Trophoblast cell (in vitro differentiated cells and primary cell): ENCODE measurements around the gene REV3L.

Source experiments
- DNase-seq, 2 donors: peaks; one replicate each; pipeline ENCODE4 v3.0.0-alpha.2; 2016
- H2AFZ ChIP-seq: 2 replicates; pipeline ENCODE4 v1.6.1; 2013; ENCODE audit warnings: low read length, moderate library complexity, mild to moderate bottlenecking; ENCODE audit not compliant: insufficient read depth, poor library complexity
- H2AK5ac ChIP-seq: 2 replicates; pipeline ENCODE4 v1.6.1; 2013; ENCODE audit warnings: mild to moderate bottlenecking, low read length
- H2BK120ac ChIP-seq: 2 replicates; pipeline ENCODE4 v1.6.1; 2013; ENCODE audit warnings: low read length, mild to moderate bottlenecking, moderate library complexity; ENCODE audit not compliant: insufficient read depth, poor library complexity
- H2BK12ac ChIP-seq: 2 replicates; pipeline ENCODE4 v1.6.1; 2013; ENCODE audit warnings: mild to moderate bottlenecking, low read length, moderate library complexity
- H2BK5ac ChIP-seq: 2 replicates; pipeline ENCODE4 v1.6.1; 2013; ENCODE audit warnings: low read length, low read depth, moderate library complexity, mild to moderate bottlenecking; ENCODE audit not compliant: poor library complexity
- H3K14ac ChIP-seq: 2 replicates; pipeline ENCODE4 v1.6.1; 2013; ENCODE audit warnings: mild to moderate bottlenecking, low read length
- H3K18ac ChIP-seq: 2 replicates; pipeline ENCODE4 v1.6.1; 2013; ENCODE audit warnings: mild to moderate bottlenecking, low read length
- H3K23ac ChIP-seq: 2 replicates; pipeline ENCODE4 v1.6.1; 2013; ENCODE audit warnings: low read length
- H3K27ac ChIP-seq: 2 replicates; pipeline ENCODE4 v1.5.1; 2013; ENCODE audit warnings: low read depth, mild to moderate bottlenecking, inconsistent platforms, low read length, moderate library complexity
- H3K27me3 ChIP-seq: 2 replicates; pipeline ENCODE4 v1.6.1; 2013; ENCODE audit warnings: inconsistent platforms, mild to moderate bottlenecking, low read length, moderate library complexity; ENCODE audit not compliant: insufficient read depth
- H3K36me3 ChIP-seq, 2 experiments: 1 replicate in 1 of 2; 2 replicates in 1 of 2; pipeline ENCODE4 v1.6.1; 2013; ENCODE audit warnings: low read length in 2 of 2, mild to moderate bottlenecking in 2 of 2, moderate library complexity in 1 of 2; ENCODE audit not compliant: insufficient read depth in 2 of 2, control insufficient read depth in 1 of 2
- H3K4ac ChIP-seq: 2 replicates; pipeline ENCODE4 v1.6.1; 2013; ENCODE audit warnings: low read depth, mild to moderate bottlenecking, low read length, moderate library complexity
- H3K4me1 ChIP-seq, 2 experiments: 1 replicate in 1 of 2; 2 replicates in 1 of 2; pipeline ENCODE4 v1.6.1; 2013; ENCODE audit warnings: low read length in 2 of 2, mild to moderate bottlenecking in 2 of 2, moderate library complexity in 1 of 2; ENCODE audit not compliant: insufficient read depth in 2 of 2, control insufficient read depth in 1 of 2
- H3K4me2 ChIP-seq: 2 replicates; pipeline ENCODE4 v1.6.1; 2013; ENCODE audit warnings: inconsistent platforms, mild to moderate bottlenecking, low read length, moderate library complexity
- H3K4me3 ChIP-seq: 2 replicates; pipeline ENCODE4 v1.5.1; 2013; ENCODE audit warnings: mild to moderate bottlenecking, low read depth, low read length, inconsistent platforms
- H3K79me1 ChIP-seq: one replicate; pipeline ENCODE4 v1.6.1; 2013; ENCODE audit warnings: low read length
- H3K79me2 ChIP-seq: 2 replicates; pipeline ENCODE4 v1.6.1; 2013; ENCODE audit warnings: low read length, mild to moderate bottlenecking; ENCODE audit not compliant: control insufficient read depth, insufficient read depth, poor library complexity
- H3K9ac ChIP-seq: 2 replicates; pipeline ENCODE4 v1.6.1; 2013; ENCODE audit warnings: mild to moderate bottlenecking, low read length
- H3K9me3 ChIP-seq: 2 replicates; pipeline ENCODE4 v1.6.1; 2013; ENCODE audit warnings: low read depth, mild to moderate bottlenecking, control low read depth, inconsistent platforms, low read length; ENCODE audit not compliant: insufficient read depth
- H4K12ac ChIP-seq: 2 replicates; pipeline ENCODE4 v1.6.1; 2013; ENCODE audit warnings: low read depth, mild to moderate bottlenecking, low read length, moderate library complexity
- H4K8ac ChIP-seq: 2 replicates; pipeline ENCODE4 v1.6.1; 2013; ENCODE audit warnings: low read depth, mild to moderate bottlenecking, low read length, moderate library complexity
- H4K91ac ChIP-seq: one replicate; pipeline ENCODE4 v1.6.1; 2013; ENCODE audit warnings: low read depth, mild to moderate bottlenecking, low read length, moderate library complexity
- WGBS: extraction: QIAGEN DNeasy Blood & Tissue Kit; methylation state at CpG from one replicate; pipeline ENCODE4 v1.1.7; 2013; ENCODE audit warnings: missing lambda C conversion rate; ENCODE audit not compliant: insufficient read length, insufficient coverage; ENCODE audit errors: extremely low coverage; 5-methylcytosine and 5-hydroxymethylcytosine counted together

Gene REV3L

GRCh38 chr6:111429571-111429970, 53.4 kb downstream of the REV3L start:
- no peaks in the 10 kb centered on the region for H3K9me3 ChIP-seq
- no peak overlapping the region for H3K9ac ChIP-seq
- no peak overlapping the region for H4K91ac ChIP-seq
- no peak overlapping the region for H2AK5ac ChIP-seq
- no peak overlapping the region for H2BK120ac ChIP-seq
- WGBS = no CpG with 5 or more reads among the region's 19 CpGs
- H4K8ac ChIP-seq = no peak overlapping the region
- H3K27ac ChIP-seq = no peak overlapping the region
- H3K4me2 ChIP-seq = no peak overlapping the region
- H3K23ac ChIP-seq = no peak overlapping the region
- H3K4ac ChIP-seq = peak overlapping the region; percentile 44
- no peak overlapping the region for H2BK5ac ChIP-seq
- no peak for DNase-seq
- H2AFZ ChIP-seq = no peak overlapping the region
- no peak overlapping the region for H4K12ac ChIP-seq
- no peaks in the 10 kb centered on the region for H3K36me3 ChIP-seq
- no peak overlapping the region for H2BK12ac ChIP-seq
- no peak overlapping the region for H3K4me3 ChIP-seq
- H3K18ac ChIP-seq = peak overlapping the region; percentile 22
- H3K79me2 ChIP-seq = no peaks in the 10 kb centered on the region
- H3K27me3 ChIP-seq = no peaks in the 10 kb centered on the region
- H3K14ac ChIP-seq = no peak overlapping the region
- H3K79me1 ChIP-seq = no peaks in the 10 kb centered on the region
- H3K4me1 ChIP-seq = peaks cover 0 to 6% of the 10 kb centered on the region in 2 experiments

- H2BK120ac ChIP-seq = no peak overlapping the region
- no peaks in the 10 kb centered on the region for H3K9me3 ChIP-seq
- H3K36me3 ChIP-seq = no peaks in the 10 kb centered on the region
- H2BK5ac ChIP-seq = no peak overlapping the region
- no CpG with 5 or more reads among the region's 1 CpG for WGBS
- H4K12ac ChIP-seq = no peak overlapping the region
- no peak overlapping the region for H3K23ac ChIP-seq
- H3K27me3 ChIP-seq = no peaks in the 10 kb centered on the region
- H3K18ac ChIP-seq = no peak overlapping the region
- H3K4me3 ChIP-seq = no peak overlapping the region
- no peak overlapping the region for H3K14ac ChIP-seq
- no peak overlapping the region for H4K91ac ChIP-seq
- no peaks in the 10 kb centered on the region for H3K79me2 ChIP-seq
- no peak for DNase-seq
- no peak overlapping the region for H4K8ac ChIP-seq
- no peak overlapping the region for H3K9ac ChIP-seq
- H3K4ac ChIP-seq = no peak overlapping the region
- H3K4me1 ChIP-seq = peaks cover 0 to 6% of the 10 kb centered on the region in 2 experiments
- no peak overlapping the region for H2BK12ac ChIP-seq
- H3K79me1 ChIP-seq = no peaks in the 10 kb centered on the region
- no peak overlapping the region for H2AFZ ChIP-seq
- no peak overlapping the region for H3K4me2 ChIP-seq
- H2AK5ac ChIP-seq = no peak overlapping the region
- H3K27ac ChIP-seq = no peak overlapping the region
These were observed 54.2 kb downstream of the REV3L start for GRCh38 chr6:111428811-111429210.

GRCh38 chr6:111427341-111428116, 55.5 kb downstream of the REV3L start:
- no peaks in the 10 kb centered on the region for H3K79me1 ChIP-seq
- H3K79me2 ChIP-seq = no peaks in the 10 kb centered on the region
- no peak overlapping the region for H4K8ac ChIP-seq
- no peak overlapping the region for H3K4ac ChIP-seq
- no peak overlapping the region for H3K23ac ChIP-seq
- H3K27ac ChIP-seq = no peak overlapping the region
- no peak overlapping the region for H2AK5ac ChIP-seq
- DNase-seq = no peak
- H3K4me1 ChIP-seq = peaks cover 0 to 6% of the 10 kb centered on the region in 2 experiments
- H2BK120ac ChIP-seq = no peak overlapping the region
- H3K18ac ChIP-seq = no peak overlapping the region
- no peak overlapping the region for H3K9ac ChIP-seq
- no peak overlapping the region for H2AFZ ChIP-seq
- H3K36me3 ChIP-seq = no peaks in the 10 kb centered on the region
- no peak overlapping the region for H3K4me2 ChIP-seq
- no peak overlapping the region for H2BK12ac ChIP-seq
- H4K12ac ChIP-seq = no peak overlapping the region
- H3K14ac ChIP-seq = no peak overlapping the region
- no peak overlapping the region for H2BK5ac ChIP-seq
- no peaks in the 10 kb centered on the region for H3K9me3 ChIP-seq
- no peaks in the 10 kb centered on the region for H3K27me3 ChIP-seq
- no peak overlapping the region for H3K4me3 ChIP-seq
- no CpG with 5 or more reads among the region's 5 CpGs for WGBS
- H4K91ac ChIP-seq = no peak overlapping the region

DNA sequence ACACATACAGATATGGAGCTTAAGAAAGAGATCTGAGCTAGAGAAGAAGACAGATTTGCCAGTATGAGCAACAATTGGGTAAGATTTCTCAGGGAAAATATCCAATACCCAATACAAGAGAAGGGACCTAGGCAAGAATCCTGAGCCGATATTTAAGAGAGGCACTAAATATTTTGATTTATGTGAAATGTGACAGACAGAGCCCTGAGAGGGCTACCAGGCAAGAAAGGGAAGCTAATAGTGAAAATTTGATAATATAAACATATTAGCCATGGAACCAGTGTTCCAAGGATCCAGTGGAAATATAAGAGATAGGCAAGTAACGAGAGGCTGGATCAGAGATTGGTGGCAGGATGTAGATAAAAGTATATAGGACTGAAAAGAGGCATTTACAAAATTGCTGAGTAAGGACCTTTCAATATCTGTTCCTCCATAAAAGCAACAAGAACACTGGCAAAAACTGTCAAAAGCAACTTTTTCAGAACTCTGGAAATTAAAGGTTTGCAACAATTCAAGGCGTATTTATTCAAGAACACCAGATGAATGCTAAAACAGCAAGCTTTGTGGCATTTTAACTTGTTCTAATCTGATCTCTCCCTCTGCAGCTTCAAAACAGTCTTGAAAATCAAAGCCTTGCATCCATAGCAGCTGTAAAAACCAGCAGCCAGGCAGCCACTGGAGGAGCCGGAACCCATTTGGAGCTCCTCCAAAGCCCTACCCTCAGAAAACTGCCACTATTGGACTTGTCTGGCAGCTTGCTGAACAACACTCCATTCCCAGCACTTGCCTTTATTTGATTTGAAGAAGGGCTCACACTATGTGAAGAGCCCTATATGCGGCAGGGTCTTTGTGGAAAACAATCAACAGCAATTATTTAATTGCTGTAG, 58.8 kb downstream of the REV3L start:
- Histone ChIP-seq H3K36me3 (no peaks in the 10 kb centered on the region), H4K8ac (no peak overlapping the region), H3K14ac (no peak overlapping the region), H3K18ac (peak overlapping the region; percentile 14), H3K9ac (no peak overlapping the region), H3K4me2 (no peak overlapping the region), H3K9me3 (no peaks in the 10 kb centered on the region), H3K4me3 (no peak overlapping the region), H4K91ac (no peak overlapping the region), H3K23ac (no peak overlapping the region), H2BK5ac (no peak overlapping the region), H3K79me1 (no peaks in the 10 kb centered on the region), H2BK120ac (no peak overlapping the region), H2AFZ (no peak overlapping the region), H3K79me2 (no peaks in the 10 kb centered on the region), H3K27ac (no peak overlapping the region), H2AK5ac (no peak overlapping the region), H3K4ac (no peak overlapping the region), H3K27me3 (no peaks in the 10 kb centered on the region), H4K12ac (no peak overlapping the region), H2BK12ac (no peak overlapping the region), H3K4me1 (peaks cover 0 to 4% of the 10 kb centered on the region in 2 experiments)
- no peak for DNase-seq
- WGBS = no CpG with 5 or more reads among the region's 5 CpGs
